Measurements from ENCODE around the gene SLC22A23.

GRCh38 chr6:3504354-3504753 lies 47.5 kb upstream of the SLC22A23 start:
- TF ChIP-seq CTCF (IDR thresholded peaks at IDR 0.05; ENCODE audit: low read depth, low read length) (no peak), EZH2phosphoT487 (IDR thresholded peaks at IDR 0.05; ENCODE audit: low read depth) (no peak)

Data from OCI-LY3 (cell line).